HPDE6-E6E7 (cell line): ENCODE data around the gene CSNK2A1.
"Not testable (repeated sequence)": the region's sequence is repeated elsewhere in the genome, so short reads cannot be mapped to it uniquely, and the experiment has no call there.

Experiments used
- DNase-seq: peaks from one replicate; pipeline ENCODE4 v3.0.0; 2011; ENCODE audit warnings: missing footprints; ENCODE audit errors: extremely low spot score

Gene CSNK2A1

DNA sequence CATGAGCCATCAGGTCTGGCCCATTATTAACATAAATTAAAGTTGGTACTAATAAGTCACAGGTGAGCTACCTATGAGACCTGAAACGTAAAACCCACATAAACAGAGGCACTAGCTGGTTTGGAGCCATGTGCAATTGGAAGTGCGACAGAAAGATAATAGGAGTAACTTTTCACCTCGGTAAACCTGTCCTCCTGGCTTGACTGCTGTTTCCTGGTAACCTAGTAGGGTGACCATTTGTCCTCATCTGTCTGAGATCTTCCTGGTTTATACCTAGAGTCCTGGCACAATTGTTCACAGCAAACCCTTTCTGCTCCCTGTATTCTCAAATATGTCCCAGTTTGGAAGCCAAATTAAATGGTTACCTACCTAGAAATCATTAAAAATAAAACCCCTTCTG, 88.6 kb downstream of the CSNK2A1 start:
- no peak for DNase-seq

DNA sequence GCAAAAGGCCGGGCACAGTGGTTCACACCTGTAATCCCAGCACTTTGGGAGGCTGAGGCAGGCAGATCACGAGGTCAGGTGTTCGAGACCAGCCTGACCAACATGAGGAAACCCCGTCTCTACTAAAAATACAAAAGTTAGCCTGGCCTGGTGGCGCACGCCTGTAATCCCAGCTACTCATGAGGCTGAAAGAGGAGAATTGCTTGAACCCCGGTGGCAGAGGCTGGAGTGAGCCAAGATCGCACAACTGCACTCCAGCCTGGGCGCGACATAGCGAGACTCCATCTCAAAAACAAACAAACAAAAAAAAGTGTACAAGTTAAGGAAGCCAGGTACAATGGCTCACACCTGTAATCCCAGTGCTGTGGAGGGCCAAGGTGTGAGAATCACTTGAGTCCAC, 91.6 kb downstream of the CSNK2A1 start:
- not testable (repeated sequence) for DNase-seq

DNA sequence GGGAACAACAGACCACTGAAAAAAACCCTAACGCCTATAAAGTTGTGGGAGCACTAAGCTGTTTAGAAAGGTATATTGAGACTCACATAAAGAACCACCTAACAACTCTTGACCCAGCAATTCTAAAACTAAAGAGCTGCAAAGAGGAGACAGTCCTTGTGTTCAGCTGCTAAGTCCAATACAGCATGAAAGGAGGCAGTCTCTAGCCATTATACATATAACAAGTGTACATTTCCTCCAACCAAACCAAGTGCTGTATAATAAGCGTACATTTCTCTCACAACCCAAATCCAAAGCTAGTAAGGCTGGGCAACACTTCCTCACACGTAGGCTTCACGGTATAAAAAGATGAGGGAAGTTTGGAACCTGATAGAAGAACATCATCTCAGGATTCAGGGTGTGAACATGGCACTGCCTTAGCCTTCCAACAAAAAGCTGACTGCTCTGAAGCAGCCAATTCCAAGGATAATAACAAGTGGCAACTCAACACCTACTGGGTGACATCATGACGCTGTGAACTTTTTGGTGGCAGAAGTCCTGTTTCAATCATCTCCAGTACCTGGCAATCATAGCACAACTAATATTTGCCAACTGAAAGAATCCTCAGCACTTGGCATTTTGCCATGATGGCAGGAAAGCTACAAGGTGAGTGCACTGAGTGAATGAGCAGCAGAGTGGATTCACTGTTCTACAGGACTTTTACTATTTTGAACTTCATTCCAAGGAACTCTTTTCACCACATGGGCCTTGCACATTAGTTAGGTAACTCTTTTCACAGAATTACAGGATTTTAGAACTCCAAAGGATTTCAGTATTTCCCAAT, 97.9 kb downstream of the CSNK2A1 start:
- DNase-seq: no peak

DNA sequence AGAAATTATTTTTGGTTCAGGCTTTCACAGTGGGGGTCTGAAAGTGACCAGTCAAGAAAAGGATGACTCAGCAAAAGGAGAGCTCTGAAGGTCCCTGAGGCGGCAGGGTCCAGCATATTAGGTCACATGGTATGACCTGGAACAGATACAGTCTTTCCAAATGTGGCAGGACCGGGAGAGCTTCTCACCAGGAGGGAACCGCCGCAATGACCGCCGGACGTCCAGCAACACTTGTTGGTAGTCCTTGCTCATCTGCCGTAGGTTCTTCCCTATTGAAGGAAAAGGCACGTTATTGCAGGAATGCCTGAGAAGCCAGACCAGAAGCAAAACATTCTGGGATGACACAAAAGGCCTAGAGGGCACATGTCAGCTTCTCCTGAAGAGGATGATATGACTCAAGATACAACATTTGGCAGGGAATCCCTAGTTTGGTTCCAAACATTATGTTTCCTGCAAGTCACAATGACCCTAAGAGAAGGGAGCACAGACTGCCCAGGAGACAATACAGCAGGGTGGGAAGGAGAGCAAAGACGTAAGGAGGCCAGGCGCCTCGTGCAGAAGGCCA, 98.6 kb downstream of the CSNK2A1 start:
- no peak for DNase-seq

DNA sequence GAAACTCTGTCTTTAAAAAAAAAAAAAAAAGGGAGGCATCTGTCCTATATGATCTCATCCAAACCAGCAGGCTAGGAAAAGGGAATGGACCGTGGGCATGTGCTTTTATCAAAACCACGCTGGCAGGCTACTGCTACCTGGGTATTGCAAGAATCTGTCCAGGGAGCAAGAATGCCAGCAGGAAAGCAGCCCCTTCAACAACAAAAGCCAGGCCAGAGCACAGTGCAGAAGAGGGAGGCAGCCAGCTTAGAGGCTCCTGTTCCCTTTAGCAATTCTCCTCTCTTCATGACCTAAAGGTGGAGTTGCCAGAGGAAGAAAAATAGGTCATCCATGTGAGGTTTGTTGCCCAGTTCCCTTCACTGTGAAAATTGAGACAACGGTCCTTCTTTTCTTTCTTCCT, 99.5 kb downstream of the CSNK2A1 start:
- DNase-seq: no peak

DNA sequence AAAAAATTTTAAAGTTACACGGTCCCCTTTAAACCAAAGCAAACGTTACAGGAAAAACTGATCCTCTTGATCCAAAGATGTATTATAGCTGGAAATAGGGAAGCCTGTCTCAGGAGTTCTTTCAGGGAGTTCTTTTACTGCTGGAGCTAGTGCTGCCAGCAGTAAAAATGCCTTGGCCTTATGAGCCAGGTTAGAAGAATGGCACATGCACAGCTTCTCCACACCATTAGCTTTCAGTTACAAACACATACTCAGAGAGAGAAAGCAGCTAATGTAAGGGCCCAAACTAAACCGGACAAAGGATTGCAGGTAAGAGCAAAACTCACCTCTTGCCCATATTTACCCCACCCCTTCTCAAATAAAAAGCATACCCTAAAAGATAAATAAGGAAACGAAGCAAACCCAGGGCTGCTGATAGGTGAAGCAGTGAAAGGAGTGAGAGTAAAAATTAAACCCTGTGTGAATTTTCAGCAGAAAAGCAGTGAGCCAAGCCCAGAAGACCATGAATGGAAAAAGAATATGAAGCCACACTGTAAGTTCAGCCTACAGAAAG, 100.3 kb downstream of the CSNK2A1 start:
- DNase-seq: no peak

DNA sequence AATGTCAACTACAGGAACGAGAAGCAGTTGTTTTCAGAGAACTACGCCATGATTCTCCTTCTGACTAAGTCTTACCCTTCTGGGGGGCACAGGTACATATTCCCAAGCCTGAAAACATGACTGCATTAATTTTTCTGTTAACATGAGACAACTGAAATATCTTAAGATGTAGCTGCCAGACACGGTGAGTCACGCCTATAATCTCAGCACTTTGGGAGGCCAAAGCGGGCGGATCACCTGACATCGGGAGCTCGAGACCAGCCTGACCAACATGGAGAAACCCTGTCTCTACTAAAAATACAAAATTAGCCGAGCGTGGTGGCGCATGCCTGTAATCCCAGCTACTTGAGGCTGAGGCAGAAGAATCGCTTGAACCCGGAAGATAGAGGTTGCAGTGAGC, 103.0 kb downstream of the CSNK2A1 start:
- DNase-seq: no peak

DNA sequence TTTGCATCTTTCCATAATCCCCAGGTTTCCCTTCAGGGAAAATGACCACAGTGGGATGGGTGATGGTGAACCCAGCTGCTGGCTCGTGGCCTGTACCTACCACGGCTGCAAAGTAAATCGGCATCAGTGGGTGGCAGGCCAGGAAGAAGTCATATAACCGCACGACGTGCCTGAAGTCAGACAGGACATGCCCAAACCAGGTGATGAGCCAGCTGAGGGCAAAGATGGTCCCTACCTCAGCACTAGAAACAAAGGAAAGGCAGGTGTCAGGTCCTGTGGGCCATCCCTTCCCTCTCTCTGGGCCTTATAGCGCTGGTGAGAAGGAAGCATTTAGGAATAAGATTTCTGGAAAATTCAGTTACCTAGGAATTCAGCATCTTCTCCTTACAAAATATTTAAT, 103.4 kb downstream of the CSNK2A1 start:
- DNase-seq: no peak

DNA sequence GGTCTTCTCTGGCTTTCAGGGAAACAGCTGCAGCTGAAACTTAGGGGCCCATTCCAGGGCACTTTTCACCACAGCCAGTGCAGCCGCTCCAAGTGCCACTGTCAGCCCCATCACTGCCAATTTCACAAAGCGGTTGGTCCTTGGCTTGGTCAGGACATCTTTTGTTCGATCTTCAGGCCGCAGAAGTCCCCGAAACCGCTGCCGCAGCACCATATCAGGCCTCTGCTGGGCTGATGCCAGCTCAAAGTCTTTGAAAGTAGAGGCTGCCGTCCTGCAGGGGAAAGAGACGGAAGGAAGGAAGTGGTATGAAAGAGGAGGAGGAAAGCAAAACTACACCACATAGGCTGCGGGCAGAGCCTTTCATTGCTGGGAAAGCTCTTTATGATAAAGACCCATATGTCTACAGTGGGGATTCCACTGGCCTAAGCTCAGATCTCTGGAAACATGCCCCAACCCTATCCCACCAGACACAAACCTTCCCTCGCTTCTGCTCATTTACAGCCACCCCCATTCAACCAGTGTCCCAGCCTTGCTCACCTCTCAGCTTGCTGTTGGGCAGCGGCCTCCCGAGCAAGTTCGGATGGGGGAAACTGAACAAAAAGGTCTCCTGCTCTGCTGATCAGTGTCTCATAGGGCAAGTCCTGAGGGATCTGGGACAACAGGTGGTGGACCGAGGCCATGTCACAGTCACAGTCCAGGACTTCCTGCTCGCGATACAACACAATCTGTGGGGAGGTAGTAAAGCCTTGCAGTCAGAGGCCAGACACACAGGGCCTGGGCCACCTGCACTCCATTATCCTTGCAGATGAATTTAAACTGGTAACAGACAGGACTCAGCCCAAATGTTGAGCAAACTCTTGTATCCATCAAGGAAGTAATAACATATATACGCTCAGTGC, 104.8 kb downstream of the CSNK2A1 start:
- no peak for DNase-seq

DNA sequence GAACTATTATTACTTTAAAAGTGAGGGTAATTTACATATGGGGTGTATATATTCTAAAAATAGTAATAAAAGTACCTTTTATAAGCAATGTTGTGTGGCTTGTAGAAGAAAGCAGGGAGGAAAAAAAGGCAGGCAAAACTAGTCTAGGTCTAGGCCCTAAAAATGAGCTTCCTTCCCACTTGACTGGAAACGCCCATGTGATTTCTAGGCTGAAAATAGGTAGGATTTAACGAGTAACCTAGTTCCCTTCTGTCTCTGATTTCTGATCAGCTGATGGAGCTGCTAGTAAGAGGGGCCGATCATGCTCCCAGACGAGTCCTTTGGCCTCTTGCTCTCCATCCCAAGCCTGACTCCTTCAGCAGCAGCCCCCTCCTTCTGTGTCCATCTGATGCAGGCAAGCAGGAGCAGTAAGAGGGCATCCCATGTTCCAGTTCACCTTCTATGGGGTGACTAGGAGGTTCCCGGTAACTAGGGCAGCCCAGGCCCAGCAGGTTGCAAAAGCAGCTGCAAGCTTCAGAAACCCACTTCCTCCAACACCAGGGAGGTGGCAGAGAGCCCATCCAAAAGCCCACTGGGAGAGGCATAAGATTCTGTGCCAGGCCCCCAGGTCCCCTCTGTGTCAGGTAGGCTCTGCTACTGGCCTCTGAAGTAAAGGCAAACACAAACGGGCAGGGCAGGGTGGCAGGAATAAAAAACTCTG, 105.7 kb downstream of the CSNK2A1 start:
- no peak for DNase-seq

DNA sequence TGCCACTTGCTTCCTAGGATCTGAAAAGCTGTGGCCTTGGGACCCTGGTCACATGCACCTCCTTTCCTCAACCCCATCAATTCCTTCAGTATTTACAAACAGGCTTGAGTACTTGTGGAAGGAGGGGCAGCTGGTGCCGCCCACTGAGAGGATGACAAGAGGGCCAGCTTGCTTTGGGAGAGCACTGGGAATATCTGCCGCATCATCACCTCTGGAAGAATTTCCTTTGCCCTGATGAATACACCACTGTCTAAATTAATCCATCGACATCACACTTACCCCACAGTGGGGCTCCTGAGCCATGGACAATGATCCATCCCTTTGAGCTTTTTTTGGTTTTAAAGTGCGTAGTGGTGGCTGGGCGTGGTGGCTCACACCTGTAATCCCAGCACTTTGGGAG, 107.1 kb downstream of the CSNK2A1 start:
- DNase-seq: no peak

DNA sequence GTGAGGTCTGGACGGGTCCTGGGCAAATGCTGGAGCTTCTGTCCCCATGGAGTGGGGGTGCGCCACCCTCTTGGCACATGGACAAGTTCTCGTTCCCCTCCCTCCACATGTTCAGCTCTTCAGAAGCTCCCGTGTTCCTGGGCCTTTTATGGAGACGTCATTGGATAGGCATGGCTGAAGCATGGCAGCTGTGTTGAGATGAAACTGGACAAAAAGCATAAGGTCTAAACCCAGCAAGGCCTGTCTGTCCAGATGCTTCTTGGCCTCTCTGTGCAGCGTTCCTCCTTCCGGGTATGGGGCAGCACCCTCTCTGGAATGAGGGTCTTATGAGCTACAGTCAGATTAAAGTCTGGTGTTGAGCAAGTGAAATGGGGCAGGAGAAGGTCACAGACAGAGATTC, 108.0 kb downstream of the CSNK2A1 start:
- no peak for DNase-seq

DNA sequence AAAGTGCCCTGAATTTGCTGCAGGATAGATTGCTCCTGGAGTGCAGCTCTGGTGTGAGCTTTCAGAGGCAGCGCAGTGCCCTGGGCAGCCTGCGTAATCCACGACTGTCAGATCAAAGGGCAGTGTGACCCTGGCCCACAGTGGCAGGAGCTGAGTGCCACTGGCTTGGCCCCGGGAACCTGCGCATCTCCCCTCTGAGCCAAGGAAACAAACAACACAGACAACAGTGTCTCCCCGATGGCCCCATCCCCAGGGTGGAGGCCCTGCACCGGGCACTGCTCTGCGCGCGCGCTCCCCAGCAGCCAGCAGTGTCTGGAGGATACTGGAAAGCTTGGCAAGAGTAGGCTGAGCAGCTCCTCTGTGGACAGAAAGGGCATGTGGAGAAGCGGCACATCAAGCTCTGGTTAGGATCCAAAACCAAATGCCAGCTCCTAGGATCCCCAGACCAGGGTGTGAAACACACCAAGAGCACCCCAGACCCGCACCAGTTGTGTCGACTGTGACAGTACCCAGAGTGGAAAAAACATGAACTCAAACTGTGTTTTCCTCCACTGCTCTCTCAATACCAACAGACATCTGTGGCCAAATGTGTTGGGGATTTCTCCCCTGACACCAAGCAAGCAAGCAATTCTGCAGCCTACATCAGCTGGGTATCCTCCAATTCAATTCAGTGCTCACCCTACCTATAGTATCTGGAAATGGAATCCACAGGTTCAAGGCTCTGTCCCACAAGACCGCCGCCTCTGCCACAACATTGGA, 108.8 kb downstream of the CSNK2A1 start:
- no peak for DNase-seq

DNA sequence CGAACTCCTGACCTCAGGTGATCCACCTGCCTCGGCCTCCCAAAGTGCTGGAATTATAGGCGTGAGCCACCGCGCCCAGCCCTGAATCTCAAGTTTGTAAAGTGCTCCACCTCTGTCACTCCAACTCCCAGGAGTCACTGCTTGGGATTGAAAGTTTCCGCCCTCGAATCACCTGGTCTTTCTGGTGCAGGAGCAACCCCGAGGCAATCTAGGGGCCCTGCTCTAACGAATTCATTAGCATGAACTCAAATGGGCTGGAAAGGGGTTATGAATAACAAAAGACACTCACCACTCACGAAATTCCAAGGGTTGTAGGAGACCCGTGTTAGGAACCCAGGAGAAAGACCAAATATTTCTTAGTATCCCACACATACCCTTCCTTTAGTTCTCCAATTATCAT, 109.4 kb downstream of the CSNK2A1 start:
- DNase-seq: no peak

DNA sequence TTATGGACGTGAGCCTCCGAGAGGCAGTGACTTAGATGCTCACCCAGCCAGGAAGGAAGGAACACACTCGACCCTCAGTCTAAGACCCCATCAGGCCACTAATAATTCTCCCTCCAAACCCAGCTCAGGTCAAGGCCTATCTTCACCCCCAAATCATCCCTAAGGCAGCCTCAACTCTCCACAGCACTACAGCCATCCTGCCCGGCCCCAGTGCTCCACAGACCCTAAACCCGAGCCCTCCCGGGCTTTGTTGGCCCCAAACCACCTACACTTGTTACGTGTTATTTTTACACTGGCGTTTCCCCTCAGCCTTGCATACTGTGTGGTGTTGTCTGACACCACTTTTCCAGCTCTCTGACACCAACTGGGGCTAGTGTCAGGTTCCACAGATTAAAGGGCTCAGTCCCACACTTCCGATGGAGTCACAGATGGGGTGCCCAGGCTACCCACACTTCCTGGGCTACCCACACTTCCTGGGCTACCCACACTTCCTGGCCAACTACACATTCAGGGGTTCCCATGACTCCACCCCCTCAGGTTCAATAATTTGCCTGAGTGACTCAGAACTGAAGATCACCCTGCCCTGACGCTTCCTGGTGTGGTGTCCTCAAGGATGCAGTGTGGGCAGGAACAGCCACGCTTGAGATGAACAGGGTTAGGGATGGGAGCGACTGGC, 110.2 kb downstream of the CSNK2A1 start:
- DNase-seq: peak; percentile 78

DNA sequence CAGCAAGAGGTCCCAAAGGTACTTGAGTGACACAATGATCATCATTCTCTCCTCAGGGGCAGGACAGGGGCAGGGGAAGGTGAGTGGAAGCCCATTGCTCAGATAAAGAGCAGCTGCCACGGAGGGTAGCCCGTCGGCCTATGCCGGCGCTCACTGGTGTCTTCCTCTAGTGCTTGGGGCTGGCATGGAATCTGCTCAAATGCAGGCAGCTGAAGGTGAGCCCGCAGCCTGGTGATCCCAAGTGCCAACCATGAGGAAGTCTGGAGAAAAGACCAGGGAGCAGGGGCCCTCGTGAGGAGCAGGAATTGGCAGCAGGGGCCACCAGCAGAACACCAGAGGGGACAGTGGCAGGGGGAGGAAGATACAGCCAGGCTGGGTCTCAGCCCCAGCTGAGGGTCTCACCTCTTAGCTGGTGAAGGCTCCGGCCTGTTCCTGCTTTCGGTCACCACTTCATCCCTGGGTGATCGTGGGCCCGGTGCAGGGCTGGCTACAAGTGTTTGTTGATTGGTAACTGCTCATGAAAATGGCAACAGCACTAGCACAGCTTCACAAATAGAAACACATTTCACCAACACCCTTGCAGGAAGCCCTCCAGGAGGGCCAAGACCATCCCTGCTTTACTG, 110.8 kb downstream of the CSNK2A1 start:
- no peak for DNase-seq

DNA sequence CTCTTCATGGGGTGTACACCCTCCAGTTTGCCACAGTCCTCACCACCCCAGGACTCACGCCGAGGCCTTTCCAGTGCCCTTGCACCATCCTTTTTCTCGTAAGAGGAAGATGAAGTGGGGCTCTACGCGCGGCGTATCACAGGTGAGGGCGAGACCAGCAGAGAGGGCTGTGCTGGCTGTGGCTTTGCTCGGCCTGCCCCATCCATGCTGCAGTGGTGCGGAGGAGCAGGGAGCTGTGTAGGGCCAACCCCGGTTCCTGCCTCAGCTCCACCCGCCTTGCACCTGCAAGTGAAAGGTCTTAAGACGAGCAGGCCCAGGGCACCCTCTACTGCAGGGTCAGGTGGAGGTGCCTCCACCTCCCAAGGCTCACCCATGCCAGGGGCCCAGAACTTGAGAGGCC, 111.4 kb downstream of the CSNK2A1 start:
- DNase-seq: no peak

DNA sequence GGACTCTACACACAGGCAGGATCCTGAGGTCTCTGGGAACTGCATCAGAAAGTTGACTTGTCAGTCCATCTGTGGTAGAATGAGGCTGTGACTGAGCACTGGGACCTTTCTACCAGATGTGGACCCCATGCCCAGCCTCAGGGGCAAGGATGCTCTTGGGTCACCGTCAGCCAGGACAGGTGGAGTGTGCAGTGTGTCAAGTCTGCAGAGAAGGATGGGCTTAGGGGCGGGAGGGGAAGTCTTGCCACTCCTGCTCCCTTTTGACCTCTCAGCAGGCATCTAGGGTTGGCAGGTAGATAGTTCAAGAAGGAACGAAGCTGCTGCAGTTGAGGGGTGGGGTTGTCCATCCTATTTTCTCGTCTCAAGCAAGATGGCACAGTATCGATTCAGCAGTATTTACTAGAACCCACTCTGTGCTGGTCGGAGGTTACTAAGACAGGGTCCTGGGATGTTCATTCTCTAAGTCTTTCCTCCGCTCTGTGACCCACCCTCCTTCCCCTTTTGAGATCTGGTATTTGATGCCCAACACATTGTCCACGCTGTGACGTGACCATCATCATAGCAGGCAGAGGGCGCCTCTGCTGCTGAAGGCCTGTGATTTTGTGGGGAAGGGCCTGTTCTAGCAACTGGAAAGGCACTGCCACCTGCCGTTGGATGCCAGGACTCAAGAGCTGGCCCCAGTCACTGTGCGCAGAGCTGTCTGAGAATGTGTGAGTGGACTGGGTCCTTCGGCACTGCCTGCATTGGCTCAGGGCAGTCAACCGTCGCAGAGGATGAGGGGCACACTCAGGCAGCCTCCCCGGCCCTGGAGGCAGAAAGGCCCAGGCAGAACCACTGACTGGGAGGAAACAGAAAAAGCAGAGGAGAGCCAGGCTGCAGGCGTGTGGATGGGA, 112.3 kb downstream of the CSNK2A1 start:
- peak; percentile 79 for DNase-seq
